Measurements from ENCODE around the gene DYRK2. TPM values are rescaled to one million over a fixed set of nuclear protein-coding genes. Genes with fewer than 3 reads are reported as not detected.

DYRK2 gene
- total RNA-seq (1 to 10 TPM; 6.6 to 8.8 TPM), polyA plus RNA-seq (1 to 10 TPM; 1.2 to 3.2 TPM)

DNA sequence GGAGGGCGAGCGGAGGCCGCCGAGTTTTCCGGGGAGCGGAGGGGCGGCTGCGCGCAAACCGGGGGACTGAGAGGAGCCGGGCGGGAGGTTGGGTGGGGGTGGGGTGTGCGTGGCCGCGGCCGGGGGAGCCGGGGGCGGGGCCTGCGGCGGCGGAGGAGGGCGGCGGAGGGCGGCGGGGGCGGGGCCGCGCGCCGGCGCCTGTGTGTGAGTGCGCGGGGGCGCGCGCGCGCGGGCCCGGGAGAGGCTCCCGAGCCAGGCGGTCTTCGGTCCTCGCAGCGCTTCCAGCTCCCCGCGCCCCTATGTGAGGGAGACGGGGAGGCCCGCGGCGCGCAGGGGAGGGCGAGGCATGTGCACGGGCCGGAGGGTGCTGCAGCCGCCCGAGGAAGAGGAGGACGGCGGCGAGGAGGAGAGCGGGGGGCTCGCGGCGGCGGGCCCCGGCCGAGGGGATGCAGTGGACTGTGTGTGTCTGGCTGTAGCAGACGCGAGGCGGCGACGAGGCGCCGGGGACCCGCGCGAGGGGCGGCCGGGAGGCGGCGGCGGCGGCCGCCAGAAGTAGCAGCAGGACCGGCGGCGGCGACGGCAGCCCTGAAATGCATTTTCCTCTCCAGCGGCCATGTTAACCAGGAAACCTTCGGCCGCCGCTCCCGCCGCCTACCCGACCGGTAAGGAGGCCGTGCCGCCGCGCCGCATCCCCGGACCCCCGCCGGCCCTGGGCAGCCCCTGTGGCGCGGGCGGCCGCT is at the start of gene DYRK2:
DYRK2 (plus strand) TSS at position 225 of the 740 bp plus-strand sequence; CDS start at position 614, 389 bp downstream.
- peaks cover 2 to 18% (median 9%) of the 10 kb centered on the region in 4 donors for H3K4me1 ChIP-seq (ENCODE audit: control insufficient read depth in 4 of 4, insufficient read depth in 4 of 4, low read length in 3 of 4)
- peak within 1 kb of the TSS; percentile 48 to 68 for H3K9ac ChIP-seq (ENCODE audit: low read depth in 1 of 2, low read length in 2 of 2)
- WGBS: under 1% methylated on average over 108 of the region's 109 CpGs
- peak within 1 kb of the TSS; percentile 68 to 99 (median 83) for H3K4me3 ChIP-seq (ENCODE audit: low read depth in 1 of 3, low read length in 3 of 3)
- H3K27me3 ChIP-seq (ENCODE audit: control insufficient read depth in 4 of 4, insufficient read depth in 4 of 4, low read length in 3 of 4): no peaks in the 10 kb centered on the region
- H3K27ac ChIP-seq (ENCODE audit: low read depth in 1 of 2, low read length in 2 of 2): peak within 1 kb of the TSS; percentile 80 to 92
- H3K9me3 ChIP-seq (ENCODE audit: control insufficient read depth in 4 of 4, low read length in 3 of 4): no peaks in the 10 kb centered on the region
- H3K36me3 ChIP-seq (ENCODE audit: control insufficient read depth in 4 of 4, insufficient read depth in 3 of 4, low read depth in 1 of 4, low read length in 3 of 4): no peaks in the 10 kb centered on the region
- peak; percentile 78 for DNase-seq (ENCODE audit: low spot score)
- no peak for TF ChIP-seq FOXA1 (IDR thresholded peaks at IDR 0.05)
- TF ChIP-seq TAF1 (conservative IDR thresholded peaks at IDR 0.05): no peak
- no peak for TF ChIP-seq YY1 (IDR thresholded peaks at IDR 0.05)
- TF ChIP-seq, protein P1, sequence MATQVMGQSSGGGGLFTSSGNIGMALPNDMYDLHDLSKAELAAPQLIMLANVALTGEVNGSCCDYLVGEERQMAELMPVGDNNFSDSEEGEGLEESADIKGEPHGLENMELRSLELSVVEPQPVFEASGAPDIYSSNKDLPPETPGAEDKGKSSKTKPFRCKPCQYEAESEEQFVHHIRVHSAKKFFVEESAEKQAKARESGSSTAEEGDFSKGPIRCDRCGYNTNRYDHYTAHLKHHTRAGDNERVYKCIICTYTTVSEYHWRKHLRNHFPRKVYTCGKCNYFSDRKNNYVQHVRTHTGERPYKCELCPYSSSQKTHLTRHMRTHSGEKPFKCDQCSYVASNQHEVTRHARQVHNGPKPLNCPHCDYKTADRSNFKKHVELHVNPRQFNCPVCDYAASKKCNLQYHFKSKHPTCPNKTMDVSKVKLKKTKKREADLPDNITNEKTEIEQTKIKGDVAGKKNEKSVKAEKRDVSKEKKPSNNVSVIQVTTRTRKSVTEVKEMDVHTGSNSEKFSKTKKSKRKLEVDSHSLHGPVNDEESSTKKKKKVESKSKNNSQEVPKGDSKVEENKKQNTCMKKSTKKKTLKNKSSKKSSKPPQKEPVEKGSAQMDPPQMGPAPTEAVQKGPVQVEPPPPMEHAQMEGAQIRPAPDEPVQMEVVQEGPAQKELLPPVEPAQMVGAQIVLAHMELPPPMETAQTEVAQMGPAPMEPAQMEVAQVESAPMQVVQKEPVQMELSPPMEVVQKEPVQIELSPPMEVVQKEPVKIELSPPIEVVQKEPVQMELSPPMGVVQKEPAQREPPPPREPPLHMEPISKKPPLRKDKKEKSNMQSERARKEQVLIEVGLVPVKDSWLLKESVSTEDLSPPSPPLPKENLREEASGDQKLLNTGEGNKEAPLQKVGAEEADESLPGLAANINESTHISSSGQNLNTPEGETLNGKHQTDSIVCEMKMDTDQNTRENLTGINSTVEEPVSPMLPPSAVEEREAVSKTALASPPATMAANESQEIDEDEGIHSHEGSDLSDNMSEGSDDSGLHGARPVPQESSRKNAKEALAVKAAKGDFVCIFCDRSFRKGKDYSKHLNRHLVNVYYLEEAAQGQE (IDR thresholded peaks at IDR 0.05): no peak
- TF ChIP-seq, protein P2, sequence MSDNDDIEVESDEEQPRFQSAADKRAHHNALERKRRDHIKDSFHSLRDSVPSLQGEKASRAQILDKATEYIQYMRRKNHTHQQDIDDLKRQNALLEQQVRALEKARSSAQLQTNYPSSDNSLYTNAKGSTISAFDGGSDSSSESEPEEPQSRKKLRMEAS (IDR thresholded peaks at IDR 0.05): no peak
- no peak for TF ChIP-seq FOXA2 (IDR thresholded peaks at IDR 0.05)
- TF ChIP-seq JUND (IDR thresholded peaks at IDR 0.05): no peak

DNA sequence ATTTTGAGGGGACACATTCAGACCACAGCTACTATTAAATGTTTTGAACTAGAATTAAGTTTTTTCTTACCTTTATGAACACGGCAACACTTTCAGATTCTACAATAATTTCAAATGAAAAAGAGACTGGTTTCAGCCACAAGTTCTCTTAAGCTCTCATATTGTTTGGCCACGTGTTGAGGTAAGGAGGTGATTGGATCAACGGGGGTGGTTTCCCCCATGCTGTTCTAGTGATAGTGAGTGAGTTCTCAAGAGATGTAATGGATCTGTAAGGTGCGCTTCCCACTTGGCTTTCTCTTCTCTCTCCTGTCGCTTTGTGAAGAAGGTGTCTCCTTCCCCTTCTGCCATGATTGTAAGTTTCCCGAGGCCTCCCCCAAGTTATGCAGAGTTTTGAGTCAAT is 48.9 kb upstream of the DYRK2 start:
- TF ChIP-seq HNF4A (conservative IDR thresholded peaks at IDR 0.05) (no peak), FOXA2 (IDR thresholded peaks at IDR 0.05) (no peak), EGR1 (IDR thresholded peaks at IDR 0.05; ENCODE audit: low read depth in 2 of 2) (no peak), SP1 (IDR thresholded peaks at IDR 0.05) (no peak), GABPA (IDR thresholded peaks at IDR 0.05 in 1 of 2, conservative IDR thresholded peaks at IDR 0.05 in 1 of 2) (no peak)
- TF ChIP-seq, protein P2 (IDR thresholded peaks at IDR 0.05): no peak
- DNase-seq (ENCODE audit: low spot score): no peak
- Histone ChIP-seq H3K36me3 (ENCODE audit: control insufficient read depth in 4 of 4, insufficient read depth in 3 of 4, low read depth in 1 of 4, low read length in 3 of 4) (no peaks in the 10 kb centered on the region), H3K27ac (ENCODE audit: low read depth in 1 of 2, low read length in 2 of 2) (no peak overlapping the region), H3K9me3 (ENCODE audit: control insufficient read depth in 4 of 4, low read length in 3 of 4) (no peaks in the 10 kb centered on the region), H3K27me3 (ENCODE audit: control insufficient read depth in 4 of 4, insufficient read depth in 4 of 4, low read length in 3 of 4) (peaks cover 0 to 4% (median 0%) of the 10 kb centered on the region in 4 donors), H3K9ac (ENCODE audit: low read depth in 1 of 2, low read length in 2 of 2) (no peak overlapping the region), H3K4me3 (ENCODE audit: low read depth in 1 of 3, low read length in 3 of 3) (no peak overlapping the region), H3K4me1 (ENCODE audit: control insufficient read depth in 4 of 4, insufficient read depth in 4 of 4, low read length in 3 of 4) (no peaks in the 10 kb centered on the region)
- WGBS: 84% methylated on average over 6 of the region's 6 CpGs

DNA sequence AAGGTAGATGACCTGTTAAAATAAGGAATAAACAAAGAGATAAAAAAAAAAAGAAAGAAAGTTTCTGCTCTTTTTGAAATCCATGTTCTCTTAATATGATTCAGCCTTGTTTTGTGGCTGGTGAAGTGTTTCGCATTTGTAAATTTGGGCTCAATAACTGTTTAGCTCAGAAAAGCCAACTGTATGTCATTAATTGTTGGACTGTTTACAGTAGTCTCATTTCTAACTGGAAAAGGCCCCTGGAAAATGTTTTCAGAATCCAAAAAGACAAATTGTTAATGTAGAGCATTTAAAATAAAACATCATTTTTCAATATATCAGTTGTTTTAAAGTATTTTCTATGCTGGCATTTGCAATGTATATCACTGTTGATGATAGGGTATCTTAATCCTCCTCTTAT is 47.4 kb upstream of the DYRK2 start:
- Histone ChIP-seq H3K4me1 (ENCODE audit: control insufficient read depth in 4 of 4, insufficient read depth in 4 of 4, low read length in 3 of 4) (no peaks in the 10 kb centered on the region), H3K9ac (ENCODE audit: low read depth in 1 of 2, low read length in 2 of 2) (no peak overlapping the region), H3K9me3 (ENCODE audit: control insufficient read depth in 4 of 4, low read length in 3 of 4) (no peaks in the 10 kb centered on the region), H3K27ac (ENCODE audit: low read depth in 1 of 2, low read length in 2 of 2) (no peak overlapping the region), H3K27me3 (ENCODE audit: control insufficient read depth in 4 of 4, insufficient read depth in 4 of 4, low read length in 3 of 4) (peaks cover 0 to 4% (median 0%) of the 10 kb centered on the region in 4 donors), H3K36me3 (ENCODE audit: control insufficient read depth in 4 of 4, insufficient read depth in 3 of 4, low read depth in 1 of 4, low read length in 3 of 4) (no peaks in the 10 kb centered on the region), H3K4me3 (ENCODE audit: low read depth in 1 of 3, low read length in 3 of 3) (no peak overlapping the region)
- DNase-seq (ENCODE audit: low spot score): no peak
- WGBS: 88% methylated on average over 1 of the region's 1 CpG
- TF ChIP-seq RAD21 (IDR thresholded peaks at IDR 0.05) (no peak), YY1 (IDR thresholded peaks at IDR 0.05) (no peak), EGR1 (IDR thresholded peaks at IDR 0.05; ENCODE audit: low read depth in 2 of 2) (no peak), FOXA2 (IDR thresholded peaks at IDR 0.05) (no peak)
- TF ChIP-seq, protein P3, sequence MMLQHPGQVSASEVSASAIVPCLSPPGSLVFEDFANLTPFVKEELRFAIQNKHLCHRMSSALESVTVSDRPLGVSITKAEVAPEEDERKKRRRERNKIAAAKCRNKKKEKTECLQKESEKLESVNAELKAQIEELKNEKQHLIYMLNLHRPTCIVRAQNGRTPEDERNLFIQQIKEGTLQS (IDR thresholded peaks at IDR 0.05): no peak

All from liver (tissue), 9 donors.